Progenitor cell of endocrine pancreas (in vitro differentiated cells): ENCODE measurements around the gene LRRC25. TPM values are rescaled to one million over a fixed set of nuclear protein-coding genes. Genes with fewer than 3 reads are reported as not detected.

Experiments used
- DNase-seq: peaks from one replicate; pipeline ENCODE4 v3.0.0; 2021; ENCODE audit warnings: low spot score; ENCODE audit not compliant: unreplicated experiment
- H3K27ac Mint-ChIP-seq: 2 replicates; pipeline ENCODE4 v1.8.0; 2021; ENCODE audit warnings: mild to moderate bottlenecking, moderate library complexity, mixed read lengths
- H3K27me3 Mint-ChIP-seq: 2 replicates; pipeline ENCODE4 v1.8.0; 2021; ENCODE audit warnings: mixed read lengths
- H3K36me3 Mint-ChIP-seq: 2 replicates; pipeline ENCODE4 v1.8.0; 2022; ENCODE audit warnings: mixed read lengths; ENCODE audit not compliant: insufficient read depth
- H3K4me1 Mint-ChIP-seq: 2 replicates; pipeline ENCODE4 v1.8.0; 2021; ENCODE audit warnings: low read depth, mixed read lengths
- H3K4me3 Mint-ChIP-seq: 2 replicates; pipeline ENCODE4 v1.8.0; 2021; ENCODE audit warnings: low read depth, mild to moderate bottlenecking, moderate library complexity, mixed read lengths
- H3K9me3 Mint-ChIP-seq: 2 replicates; pipeline ENCODE4 v1.8.0; 2021; ENCODE audit warnings: low read depth, mixed read lengths
- CTCF ChIP-seq: fragments of 200-600 bp; sonication (generic); IDR thresholded peaks from one replicate; pipeline ENCODE4 v1.5.0; 2021; ENCODE audit warnings: antibody characterized with exemption, mild to moderate bottlenecking; ENCODE audit not compliant: unreplicated experiment
- total RNA-seq: library from RNA; stranded (reverse); gene quantifications from 2 replicates; pipeline ENCODE4 v1.2.1, GENCODE V29; 2021

The LRRC25 gene
- total RNA-seq, 1 donor from 2014 or later = not detected

GRCh38 chr19:18396471-18397241 lies 766 bp downstream of the LRRC25 start:
- H3K27ac Mint-ChIP-seq = no peak overlapping the region
- no peaks in the 10 kb centered on the region for H3K36me3 Mint-ChIP-seq
- H3K4me1 Mint-ChIP-seq = peaks cover under 1% of the 10 kb centered on the region
- no peak for DNase-seq
- no peaks in the 10 kb centered on the region for H3K9me3 Mint-ChIP-seq
- no peak overlapping the region for H3K4me3 Mint-ChIP-seq
- no peak for TF ChIP-seq CTCF
- H3K27me3 Mint-ChIP-seq = no peaks in the 10 kb centered on the region

GRCh38 chr19:18393836-18394235 lies 3.6 kb downstream of the LRRC25 start:
- Mint-ChIP-seq H3K4me3 (no peak overlapping the region), H3K27me3 (no peaks in the 10 kb centered on the region), H3K4me1 (no peaks in the 10 kb centered on the region), H3K36me3 (peaks cover 3% of the 10 kb centered on the region), H3K9me3 (no peaks in the 10 kb centered on the region), H3K27ac (no peak overlapping the region)
- no peak for DNase-seq
- no peak for TF ChIP-seq CTCF

GRCh38 chr19:18392926-18393325 lies 4.5 kb downstream of the LRRC25 start:
- no peak for DNase-seq
- no peak overlapping the region for H3K27ac Mint-ChIP-seq
- no peaks in the 10 kb centered on the region for H3K27me3 Mint-ChIP-seq
- no peak for TF ChIP-seq CTCF
- no peaks in the 10 kb centered on the region for H3K4me1 Mint-ChIP-seq
- no peak overlapping the region for H3K4me3 Mint-ChIP-seq
- H3K36me3 Mint-ChIP-seq = peaks cover 3% of the 10 kb centered on the region
- no peaks in the 10 kb centered on the region for H3K9me3 Mint-ChIP-seq

- no peaks in the 10 kb centered on the region for H3K27me3 Mint-ChIP-seq
- DNase-seq = no peak
- H3K4me3 Mint-ChIP-seq = no peak overlapping the region
- H3K9me3 Mint-ChIP-seq = no peaks in the 10 kb centered on the region
- TF ChIP-seq CTCF = no peak
- H3K27ac Mint-ChIP-seq = no peak overlapping the region
- peaks cover 2% of the 10 kb centered on the region for H3K4me1 Mint-ChIP-seq
- peaks cover 3% of the 10 kb centered on the region for H3K36me3 Mint-ChIP-seq
These were observed 5.0 kb downstream of the LRRC25 start for GRCh38 chr19:18392417-18392816.

- Mint-ChIP-seq H3K36me3 (peaks cover 3% of the 10 kb centered on the region), H3K27me3 (no peaks in the 10 kb centered on the region), H3K9me3 (no peaks in the 10 kb centered on the region), H3K27ac (no peak overlapping the region), H3K4me1 (peaks cover 2% of the 10 kb centered on the region), H3K4me3 (no peak overlapping the region)
- TF ChIP-seq CTCF = no peak
- DNase-seq = no peak
These were observed 5.8 kb downstream of the LRRC25 start for GRCh38 chr19:18391509-18392075.
